AG04449 (cell line): ENCODE data around the gene CDKN2C.
"Not testable (repeated sequence)": the region's sequence is repeated elsewhere in the genome, so short reads cannot be mapped to it uniquely, and the experiment has no call there.

Experiments
- CTCF ChIA-PET: fragments of 350-600 bp; formaldehyde crosslinking; extraction: SDS; loops from one replicate; lab custom pipeline; 2021; ENCODE audit warnings: antibody characterized with exemption; lab: Yijun Ruan, JAX
- POLR2A ChIA-PET: fragments of 400-600, 350-600 bp; formaldehyde crosslinking; extraction: SDS; loops from one replicate; lab custom pipeline; 2020; ENCODE audit warnings: antibody characterized with exemption, inconsistent platforms; lab: Yijun Ruan, JAX
- DNase-seq: peaks from one replicate; pipeline ENCODE4 v3.0.0-alpha.2; 2010; ENCODE audit warnings: low read depth, low spot score
- H3K4me3 ChIP-seq: 2 replicates; pipeline ENCODE4 v1.5.1; 2011; ENCODE audit warnings: low read depth, mild to moderate bottlenecking, control low read depth, low read length
- TF ChIP-seq, protein P1 (sequence below): IDR thresholded peaks from one replicate; pipeline ENCODE4 v1.5.1; 2011; ENCODE audit warnings: mild to moderate bottlenecking, moderate library complexity, low read length, control low read depth, inconsistent platforms; ENCODE audit not compliant: insufficient read depth; ENCODE audit errors: missing control alignments

Gene CDKN2C

DNA sequence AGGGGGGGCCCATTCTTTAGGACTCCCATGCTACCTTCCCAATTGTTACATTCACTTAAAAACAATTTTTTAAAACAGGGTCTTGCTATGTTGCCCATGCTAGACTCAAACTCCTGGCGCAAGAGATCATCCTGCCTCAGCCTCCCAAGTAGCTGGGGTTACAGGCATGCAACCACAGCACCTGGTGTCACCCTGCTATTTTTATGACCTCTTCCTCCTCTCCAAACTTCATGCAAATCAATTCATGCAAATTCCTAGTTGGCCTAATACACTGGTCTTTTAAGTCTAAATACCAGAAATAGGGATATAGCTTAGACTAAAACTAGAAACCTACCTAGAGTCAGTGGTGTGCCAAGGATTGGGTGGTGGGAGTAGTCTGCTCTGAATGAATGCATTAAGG is 30.1 kb downstream of the CDKN2C start:
- TF ChIP-seq, protein P1, sequence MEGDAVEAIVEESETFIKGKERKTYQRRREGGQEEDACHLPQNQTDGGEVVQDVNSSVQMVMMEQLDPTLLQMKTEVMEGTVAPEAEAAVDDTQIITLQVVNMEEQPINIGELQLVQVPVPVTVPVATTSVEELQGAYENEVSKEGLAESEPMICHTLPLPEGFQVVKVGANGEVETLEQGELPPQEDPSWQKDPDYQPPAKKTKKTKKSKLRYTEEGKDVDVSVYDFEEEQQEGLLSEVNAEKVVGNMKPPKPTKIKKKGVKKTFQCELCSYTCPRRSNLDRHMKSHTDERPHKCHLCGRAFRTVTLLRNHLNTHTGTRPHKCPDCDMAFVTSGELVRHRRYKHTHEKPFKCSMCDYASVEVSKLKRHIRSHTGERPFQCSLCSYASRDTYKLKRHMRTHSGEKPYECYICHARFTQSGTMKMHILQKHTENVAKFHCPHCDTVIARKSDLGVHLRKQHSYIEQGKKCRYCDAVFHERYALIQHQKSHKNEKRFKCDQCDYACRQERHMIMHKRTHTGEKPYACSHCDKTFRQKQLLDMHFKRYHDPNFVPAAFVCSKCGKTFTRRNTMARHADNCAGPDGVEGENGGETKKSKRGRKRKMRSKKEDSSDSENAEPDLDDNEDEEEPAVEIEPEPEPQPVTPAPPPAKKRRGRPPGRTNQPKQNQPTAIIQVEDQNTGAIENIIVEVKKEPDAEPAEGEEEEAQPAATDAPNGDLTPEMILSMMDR = no peak
- no peak for DNase-seq
- no peak overlapping the region for H3K4me3 ChIP-seq
- ChIA-PET POLR2A (no interaction called here), CTCF (no interaction called here)

DNA sequence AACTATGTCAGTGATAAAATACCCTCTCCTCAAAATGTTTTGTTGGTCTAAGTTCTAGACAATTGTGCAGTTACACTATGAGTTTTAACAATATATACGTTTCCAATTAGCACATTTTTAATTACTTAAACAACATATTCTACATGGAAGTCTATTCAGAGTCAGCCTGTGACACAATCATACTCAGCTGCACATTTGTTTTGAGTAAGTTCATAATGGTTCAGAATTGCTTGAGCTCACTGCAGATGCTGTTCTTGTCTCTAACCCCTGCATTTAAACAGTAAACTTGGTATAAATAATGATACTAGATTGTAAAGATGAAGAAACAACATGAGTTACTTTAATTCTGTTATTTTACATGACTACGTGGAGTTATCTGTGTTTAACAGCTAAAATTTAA is 30.6 kb downstream of the CDKN2C start:
- TF ChIP-seq, protein P1 = no peak
- ChIA-PET POLR2A (no interaction called here), CTCF (no interaction called here)
- no peak for DNase-seq
- no peak overlapping the region for H3K4me3 ChIP-seq

DNA sequence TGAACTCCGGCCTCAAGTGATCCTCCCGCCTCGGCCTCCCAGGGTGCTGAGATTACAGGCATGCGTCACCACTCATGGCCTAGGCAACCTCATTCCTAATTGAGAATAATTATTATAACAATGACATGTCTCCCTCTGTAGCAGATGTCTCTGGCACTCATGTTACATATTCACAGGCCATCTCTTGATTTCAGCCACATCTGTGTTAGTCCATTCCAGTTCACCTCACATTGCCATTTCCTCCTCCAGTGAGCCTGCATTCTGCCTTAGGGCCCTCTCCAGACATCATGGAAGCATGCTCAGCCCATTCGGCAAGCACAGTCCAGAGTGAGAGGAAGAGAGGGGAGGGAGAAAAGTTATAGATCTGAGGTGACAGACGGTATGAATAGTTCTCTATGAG is 32.5 kb downstream of the CDKN2C start:
- CTCF ChIA-PET = no interaction called here
- DNase-seq = no peak

DNA sequence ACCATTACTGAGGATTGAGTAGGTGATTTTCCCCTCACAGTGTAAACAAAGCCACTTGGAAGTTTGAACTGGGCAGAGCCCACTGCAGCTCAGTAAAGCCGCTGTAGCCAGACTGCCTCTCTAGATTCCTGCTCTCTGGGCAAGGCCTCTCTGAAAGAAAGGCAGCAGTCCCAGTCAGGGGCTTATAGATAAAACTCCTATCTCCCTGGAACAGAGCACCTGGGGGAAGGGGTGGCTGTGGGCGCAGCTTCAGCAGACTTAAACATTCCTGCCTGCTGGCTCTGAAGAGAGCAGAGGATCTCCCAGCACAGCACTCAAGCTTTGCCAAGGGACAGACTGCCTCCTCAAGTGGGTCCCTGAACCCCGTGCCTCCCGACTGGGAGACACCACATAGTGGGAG is 35.5 kb downstream of the CDKN2C start:
- H3K4me3 ChIP-seq, CTCF ChIA-PET, POLR2A ChIA-PET, DNase-seq: not testable (repeated sequence)

More for the DNA sequence above, 32.5 kb downstream of the CDKN2C start:
- TF ChIP-seq, protein P1 = no peak
- no peak overlapping the region for H3K4me3 ChIP-seq
- POLR2A ChIA-PET = no interaction called here

DNA sequence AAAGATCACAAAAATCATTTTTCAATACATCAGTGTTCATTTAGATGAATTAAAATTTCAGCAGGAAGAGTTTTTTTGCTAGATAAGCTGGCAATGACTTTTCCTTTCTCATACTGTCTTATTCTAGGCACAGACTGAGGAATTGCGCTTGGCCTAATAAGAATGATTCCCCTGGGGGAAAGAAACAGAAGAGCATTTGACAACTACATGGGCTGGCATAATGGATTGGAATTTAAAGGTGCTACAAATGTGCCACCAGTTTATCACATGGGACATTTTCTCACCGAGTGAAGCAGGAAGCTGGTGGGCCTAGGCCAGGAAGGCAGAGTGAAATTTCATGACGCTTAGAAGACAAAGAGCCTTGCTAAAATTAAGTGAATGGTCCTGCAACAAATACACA is 39.3 kb downstream of the CDKN2C start:
- H3K4me3 ChIP-seq = no peak overlapping the region
- ChIA-PET POLR2A (no interaction called here), CTCF (no interaction called here)
- DNase-seq = no peak
- TF ChIP-seq, protein P1 = no peak

DNA sequence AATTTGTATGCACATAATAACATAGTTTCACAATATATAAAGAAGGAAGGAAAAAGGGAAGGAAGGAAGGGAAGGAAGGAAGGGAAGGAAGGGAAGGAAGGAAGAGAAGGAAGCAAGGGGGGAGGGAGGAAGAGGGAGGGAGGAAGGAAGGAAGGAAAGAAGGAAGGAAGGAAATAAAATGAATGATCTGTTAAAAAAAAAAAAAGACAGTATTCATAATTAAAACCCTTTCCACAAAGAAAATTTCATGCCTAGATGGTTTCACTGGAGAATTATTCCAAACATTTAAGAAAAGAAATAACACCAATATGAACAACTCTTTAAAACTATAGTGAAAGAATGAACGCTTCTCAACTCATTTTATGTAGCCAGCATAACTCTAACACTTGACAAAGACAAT is 44.8 kb downstream of the CDKN2C start:
- TF ChIP-seq, protein P1 = no peak
- DNase-seq = no peak
- ChIA-PET POLR2A (no interaction called here), CTCF (no interaction called here)
- H3K4me3 ChIP-seq = no peak overlapping the region

DNA sequence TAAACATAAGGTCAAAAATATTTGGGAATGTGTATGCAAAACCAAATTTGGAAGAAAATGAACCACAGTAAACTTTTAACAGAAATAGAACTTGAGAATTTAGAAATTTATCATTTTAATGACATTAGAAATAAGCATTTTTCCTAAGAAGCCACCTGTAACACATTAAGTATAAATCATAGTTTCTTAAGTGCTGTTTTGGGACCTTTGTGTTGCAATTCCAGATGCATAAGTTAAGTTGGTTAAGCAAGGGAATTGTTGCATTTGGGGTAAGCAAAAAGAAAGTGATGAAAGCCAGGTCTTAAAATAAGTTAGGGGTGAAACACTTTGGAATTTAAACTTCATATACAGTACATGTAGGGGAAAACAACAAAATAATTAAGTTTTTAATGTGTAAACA is 49.8 kb downstream of the CDKN2C start:
- POLR2A ChIA-PET = no interaction called here
- CTCF ChIA-PET = no interaction called here
- no peak for DNase-seq
- H3K4me3 ChIP-seq = no peak overlapping the region
- TF ChIP-seq, protein P1 = no peak
